Measurements from ENCODE around the gene LARP6.

- TF ChIP-seq, protein P1, sequence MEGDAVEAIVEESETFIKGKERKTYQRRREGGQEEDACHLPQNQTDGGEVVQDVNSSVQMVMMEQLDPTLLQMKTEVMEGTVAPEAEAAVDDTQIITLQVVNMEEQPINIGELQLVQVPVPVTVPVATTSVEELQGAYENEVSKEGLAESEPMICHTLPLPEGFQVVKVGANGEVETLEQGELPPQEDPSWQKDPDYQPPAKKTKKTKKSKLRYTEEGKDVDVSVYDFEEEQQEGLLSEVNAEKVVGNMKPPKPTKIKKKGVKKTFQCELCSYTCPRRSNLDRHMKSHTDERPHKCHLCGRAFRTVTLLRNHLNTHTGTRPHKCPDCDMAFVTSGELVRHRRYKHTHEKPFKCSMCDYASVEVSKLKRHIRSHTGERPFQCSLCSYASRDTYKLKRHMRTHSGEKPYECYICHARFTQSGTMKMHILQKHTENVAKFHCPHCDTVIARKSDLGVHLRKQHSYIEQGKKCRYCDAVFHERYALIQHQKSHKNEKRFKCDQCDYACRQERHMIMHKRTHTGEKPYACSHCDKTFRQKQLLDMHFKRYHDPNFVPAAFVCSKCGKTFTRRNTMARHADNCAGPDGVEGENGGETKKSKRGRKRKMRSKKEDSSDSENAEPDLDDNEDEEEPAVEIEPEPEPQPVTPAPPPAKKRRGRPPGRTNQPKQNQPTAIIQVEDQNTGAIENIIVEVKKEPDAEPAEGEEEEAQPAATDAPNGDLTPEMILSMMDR (conservative IDR thresholded peaks at IDR 0.05; ENCODE audit: low read length): no peak
- TF ChIP-seq EZH2phosphoT487 (IDR thresholded peaks at IDR 0.05; ENCODE audit: borderline replicate concordance, low read depth, low read length): no peak
Measured at GRCh38 chr15:70831094-70831911, 22.7 kb downstream of the LARP6 start.
